GM19239 (cell line): ENCODE measurements around the gene MAP3K8.
A peak's percentile ranks its signal among the peaks of the same experiment; 100 is the strongest.
"Not testable (repeated sequence)": the region's sequence is repeated elsewhere in the genome, so short reads cannot be mapped to it uniquely, and the experiment has no call there.

Source experiments
- DNase-seq: peaks from one replicate; pipeline ENCODE4 v3.0.0; 2011; ENCODE audit warnings: low spot score; ENCODE audit not compliant: insufficient read length
- FAIRE-seq: peaks from 2 replicates; lab custom pipeline; 2011; peaks lifted over from hg19 to GRCh38; lab: Jason Lieb, UNC

MAP3K8 gene

GRCh38 chr10:30442019-30442606 lies 8.1 kb downstream of the MAP3K8 start:
- FAIRE-seq (no peak), DNase-seq (no peak)

- DNase-seq (no peak), FAIRE-seq (no peak)
These were observed 9.1 kb downstream of the MAP3K8 start for GRCh38 chr10:30443049-30443448.

- FAIRE-seq (no peak), DNase-seq (no peak)
These were observed 11.7 kb downstream of the MAP3K8 start for GRCh38 chr10:30445711-30446110.

GRCh38 chr10:30447125-30447799 lies 13.3 kb downstream of the MAP3K8 start:
- no peak for FAIRE-seq
- DNase-seq, result no peak

- DNase-seq, result no peak
- no peak for FAIRE-seq
These were observed 14.1 kb downstream of the MAP3K8 start for GRCh38 chr10:30448092-30448491.

- FAIRE-seq (no peak), DNase-seq (no peak)
These were observed 20.0 kb downstream of the MAP3K8 start for GRCh38 chr10:30453764-30454527.

GRCh38 chr10:30454744-30455510 lies 20.9 kb downstream of the MAP3K8 start:
- DNase-seq, result no peak
- peak; percentile 66 for FAIRE-seq

GRCh38 chr10:30455816-30456215 lies 21.8 kb downstream of the MAP3K8 start:
- DNase-seq, result no peak
- FAIRE-seq, result peak; percentile 60

- peak; percentile 96 for FAIRE-seq
- peak; percentile 52 for DNase-seq
These were observed 22.3 kb downstream of the MAP3K8 start for GRCh38 chr10:30456266-30456665.

- DNase-seq (no peak), FAIRE-seq (no peak)
These were observed 25.3 kb downstream of the MAP3K8 start for GRCh38 chr10:30459283-30459682.

GRCh38 chr10:30460121-30460520 lies 26.1 kb downstream of the MAP3K8 start:
- FAIRE-seq, result no peak
- DNase-seq, result no peak

GRCh38 chr10:30462513-30462912 lies 28.5 kb downstream of the MAP3K8 start:
- FAIRE-seq, result no peak
- DNase-seq, result no peak

GRCh38 chr10:30463944-30464451 lies 30.0 kb downstream of the MAP3K8 start:
- DNase-seq, result no peak

GRCh38 chr10:30464675-30465074 lies 30.7 kb downstream of the MAP3K8 start:
- FAIRE-seq (no peak), DNase-seq (no peak)

More at GRCh38 chr10:30463944-30464451, 30.0 kb downstream of the MAP3K8 start:
- no peak for FAIRE-seq

GRCh38 chr10:30466445-30466844 lies 32.5 kb downstream of the MAP3K8 start:
- DNase-seq (no peak), FAIRE-seq (no peak)

GRCh38 chr10:30467651-30468338 lies 33.8 kb downstream of the MAP3K8 start:
- peak; percentile 39 for DNase-seq
- peak; percentile 88 for FAIRE-seq

GRCh38 chr10:30472414-30473155 lies 38.6 kb downstream of the MAP3K8 start:
- FAIRE-seq (no peak), DNase-seq (no peak)

GRCh38 chr10:30475515-30475914 lies 41.5 kb downstream of the MAP3K8 start:
- not testable (repeated sequence) for DNase-seq, FAIRE-seq

GRCh38 chr10:30476511-30477155 lies 42.6 kb downstream of the MAP3K8 start:
- FAIRE-seq (no peak), DNase-seq (no peak)
